ENCODE measurements around the gene RTBDN. TPM values are rescaled to one million over a fixed set of nuclear protein-coding genes. Genes with fewer than 3 reads are reported as not detected.
A peak's percentile ranks its signal among the peaks of the same experiment; 100 is the strongest.
"Not testable (repeated sequence)": the region's sequence is repeated elsewhere in the genome, so short reads cannot be mapped to it uniquely, and the experiment has no call there.

The RTBDN gene
- total RNA-seq, 1 donor: not detected

GRCh38 chr19:12834976-12835757, 788 bp upstream of the RTBDN start:
- no peak for DNase-seq (ENCODE audit: low read depth)
- TF ChIP-seq CTCF (IDR thresholded peaks at IDR 0.05; ENCODE audit: insufficient read depth, low read depth, low read length): no peak

GRCh38 chr19:12833738-12834565, 427 bp downstream of the RTBDN start:
- no peak for DNase-seq (ENCODE audit: low read depth)
- TF ChIP-seq CTCF (IDR thresholded peaks at IDR 0.05; ENCODE audit: insufficient read depth, low read depth, low read length): no peak
- H3K4me3 ChIP-seq (ENCODE audit: low read depth, low read length): peak overlapping the region; percentile 53

More at GRCh38 chr19:12834976-12835757, 788 bp upstream of the RTBDN start:
- no peak overlapping the region for H3K4me3 ChIP-seq (ENCODE audit: low read depth, low read length)

GRCh38 chr19:12833418-12833737, 1.0 kb downstream of the RTBDN start:
- no peak overlapping the region for H3K4me3 ChIP-seq (ENCODE audit: low read depth, low read length)
- no peak for TF ChIP-seq CTCF (IDR thresholded peaks at IDR 0.05; ENCODE audit: insufficient read depth, low read depth, low read length)
- DNase-seq (ENCODE audit: low read depth): no peak

- H3K4me3 ChIP-seq (ENCODE audit: low read depth, low read length): no peak overlapping the region
- DNase-seq (ENCODE audit: low read depth): peak; percentile 13
- TF ChIP-seq CTCF (IDR thresholded peaks at IDR 0.05; ENCODE audit: insufficient read depth, low read depth, low read length): no peak
Observed at GRCh38 chr19:12828494-12828893, 5.9 kb downstream of the RTBDN start.

- peak; percentile 52 for TF ChIP-seq CTCF (IDR thresholded peaks at IDR 0.05; ENCODE audit: insufficient read depth, low read depth, low read length)
- peak; percentile 33 for DNase-seq (ENCODE audit: low read depth)
Observed at GRCh38 chr19:12825254-12826131, 8.9 kb downstream of the RTBDN start.

GRCh38 chr19:12821761-12822160, 12.6 kb downstream of the RTBDN start:
- H3K4me3 ChIP-seq (ENCODE audit: low read depth, low read length): no peak overlapping the region
- TF ChIP-seq CTCF (IDR thresholded peaks at IDR 0.05; ENCODE audit: insufficient read depth, low read depth, low read length): no peak
- DNase-seq (ENCODE audit: low read depth): no peak

More at GRCh38 chr19:12825254-12826131, 8.9 kb downstream of the RTBDN start:
- H3K4me3 ChIP-seq (ENCODE audit: low read depth, low read length): peak overlapping the region; percentile 18

GRCh38 chr19:12817810-12818209, 16.6 kb downstream of the RTBDN start:
- H3K4me3 ChIP-seq (ENCODE audit: low read depth, low read length): not testable (repeated sequence)

GRCh38 chr19:12817188-12817587, 17.2 kb downstream of the RTBDN start:
- H3K4me3 ChIP-seq (ENCODE audit: low read depth, low read length); DNase-seq (ENCODE audit: low read depth): not testable (repeated sequence)

More at GRCh38 chr19:12817810-12818209, 16.6 kb downstream of the RTBDN start:
- not testable (repeated sequence) for DNase-seq (ENCODE audit: low read depth)

Data from fibroblast of villous mesenchyme (primary cell).